ENCODE data around the gene HEG1.
"Not testable (repeated sequence)": the region's sequence is repeated elsewhere in the genome, so short reads cannot be mapped to it uniquely, and the experiment has no call there.

DNA sequence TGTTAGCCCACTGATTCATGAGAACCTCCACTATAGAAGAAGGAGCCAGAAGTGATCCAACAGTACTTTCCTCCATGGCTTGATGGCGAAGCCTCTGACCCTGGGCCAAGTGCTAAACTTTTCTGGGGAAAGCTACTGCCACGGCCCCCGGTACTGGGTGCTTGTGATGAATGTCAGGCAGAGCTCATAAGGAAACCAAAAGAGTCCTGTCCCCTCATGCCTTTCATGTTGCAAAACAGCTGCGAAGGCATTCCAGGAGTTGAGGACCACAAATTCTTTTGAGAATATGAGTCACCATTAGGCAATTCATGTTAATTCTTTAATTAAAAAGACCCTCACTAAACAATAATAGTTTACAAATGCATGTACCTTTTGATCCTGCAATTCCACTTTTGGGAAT lies 26.5 kb upstream of the HEG1 start:
- not testable (repeated sequence) for TF ChIP-seq CTCF, POLR2A (IDR thresholded peaks at IDR 0.05)
